Peyer's patch (tissue), 4 donors: ENCODE measurements around the gene IRS2.

ENCODE experiments used
- CTCF ChIP-seq, 6 experiments: fragments of 450-650 bp in 4 of 6; fragments of 200-600 bp in 2 of 6; sonication (generic) in 1 of 6; IDR thresholded peaks; one replicate each; pipeline ENCODE4 v1.5.1; 2017 to 2019; ENCODE audit warnings: antibody characterized with exemption in 6 of 6, mild to moderate bottlenecking in 3 of 6, moderate library complexity in 1 of 6
- POLR2A ChIP-seq, 2 donors: fragments of 450-650 bp; IDR thresholded peaks; one replicate each; pipeline ENCODE4 v1.5.1; 2017; ENCODE audit warnings: antibody characterized with exemption in 2 of 2, mild to moderate bottlenecking in 2 of 2, moderate library complexity in 2 of 2

- no peak for TF ChIP-seq CTCF (IDR thresholded peaks at IDR 0.05)
- no peak for TF ChIP-seq POLR2A (IDR thresholded peaks at IDR 0.05)
Measured at GRCh38 chr13:109707044-109707741, 79.2 kb downstream of the IRS2 start.
